ENCODE data around the gene PRCC. TPM values are rescaled to one million over a fixed set of nuclear protein-coding genes. Genes with fewer than 3 reads are reported as not detected.
A peak's percentile ranks its signal among the peaks of the same experiment; 100 is the strongest.

The PRCC gene
- total and polyA plus RNA-seq, 9 donors = 22.7 to 75.7 (median 62.1) TPM

- H3K9me3 ChIP-seq (replicated peaks; ENCODE audit: control insufficient read depth, low read depth, low read length) = no peaks in the 10 kb centered on the region
- H3K36me3 ChIP-seq (ENCODE audit: control insufficient read depth, insufficient read depth, low read length) = no peaks in the 10 kb centered on the region
- whole genome bisulfite sequencing (ENCODE audit: insufficient coverage) = no CpG with 5 or more reads among the region's 1 CpG
- H3K4me3 ChIP-seq (ENCODE audit: low read length) = no peak overlapping the region
- H3K27ac ChIP-seq (ENCODE audit: low read length) = no peak overlapping the region
- peaks cover 18% of the 10 kb centered on the region for H3K27me3 ChIP-seq (ENCODE audit: control insufficient read depth, insufficient read depth, low read length)
- peak; percentile 58 for DNase-seq
- no peaks in the 10 kb centered on the region for H3K4me1 ChIP-seq (ENCODE audit: control insufficient read depth, insufficient read depth, low read length)
These were observed 59.3 kb downstream of the PRCC start for GRCh38 chr1:156826630-156827029.

GRCh38 chr1:156828400-156829124 lies 61.2 kb downstream of the PRCC start:
- H3K4me1 ChIP-seq (ENCODE audit: control insufficient read depth, insufficient read depth, low read length) = no peaks in the 10 kb centered on the region
- peaks cover 22% of the 10 kb centered on the region for H3K27me3 ChIP-seq (ENCODE audit: control insufficient read depth, insufficient read depth, low read length)
- WGBS (ENCODE audit: insufficient coverage) = 68% methylated on average over 7 of the region's 18 CpGs
- H3K4me3 ChIP-seq (ENCODE audit: low read length) = no peak overlapping the region
- no peak overlapping the region for H3K27ac ChIP-seq (ENCODE audit: low read length)
- H3K9me3 ChIP-seq (replicated peaks; ENCODE audit: control insufficient read depth, low read depth, low read length) = no peaks in the 10 kb centered on the region
- no peak for DNase-seq
- no peaks in the 10 kb centered on the region for H3K36me3 ChIP-seq (ENCODE audit: control insufficient read depth, insufficient read depth, low read length)

GRCh38 chr1:156832434-156832833 lies 65.1 kb downstream of the PRCC start:
- Histone ChIP-seq H3K4me1 (ENCODE audit: control insufficient read depth, insufficient read depth, low read length) (no peaks in the 10 kb centered on the region), H3K27me3 (ENCODE audit: control insufficient read depth, insufficient read depth, low read length) (peaks cover 48% of the 10 kb centered on the region), H3K27ac (ENCODE audit: low read length) (no peak overlapping the region), H3K9me3 (replicated peaks; ENCODE audit: control insufficient read depth, low read depth, low read length) (no peaks in the 10 kb centered on the region), H3K4me3 (ENCODE audit: low read length) (no peak overlapping the region), H3K36me3 (ENCODE audit: control insufficient read depth, insufficient read depth, low read length) (no peaks in the 10 kb centered on the region)
- no peak for DNase-seq
- WGBS (ENCODE audit: insufficient coverage) = 45% methylated on average over 4 of the region's 5 CpGs

DNA sequence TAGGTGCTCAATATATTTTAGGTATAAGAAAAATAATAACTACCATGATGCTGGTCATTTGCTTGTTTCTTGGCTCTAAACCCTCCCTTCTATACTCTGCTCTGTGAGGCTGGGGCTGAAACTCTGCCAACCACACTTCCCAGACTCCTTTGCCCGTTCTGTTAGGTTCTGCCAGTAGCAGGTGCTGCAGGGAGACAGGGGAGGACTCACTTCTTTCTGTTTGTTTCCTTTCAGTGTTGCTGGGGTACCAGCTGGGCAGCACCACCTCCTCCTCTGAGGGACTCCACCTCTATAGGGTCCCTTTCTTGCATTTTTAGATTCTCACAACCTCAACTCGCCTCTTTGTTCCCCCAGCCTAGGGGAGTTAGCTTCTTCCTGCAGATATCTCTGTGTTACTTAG lies 66.3 kb downstream of the PRCC start:
- no peak overlapping the region for H3K27ac ChIP-seq (ENCODE audit: low read length)
- peaks cover 49% of the 10 kb centered on the region for H3K27me3 ChIP-seq (ENCODE audit: control insufficient read depth, insufficient read depth, low read length)
- no peaks in the 10 kb centered on the region for H3K36me3 ChIP-seq (ENCODE audit: control insufficient read depth, insufficient read depth, low read length)
- no CpG with 5 or more reads among the region's 2 CpGs for WGBS (ENCODE audit: insufficient coverage)
- DNase-seq = no peak
- H3K4me1 ChIP-seq (ENCODE audit: control insufficient read depth, insufficient read depth, low read length) = no peaks in the 10 kb centered on the region
- no peak overlapping the region for H3K4me3 ChIP-seq (ENCODE audit: low read length)
- no peaks in the 10 kb centered on the region for H3K9me3 ChIP-seq (replicated peaks; ENCODE audit: control insufficient read depth, low read depth, low read length)

DNA sequence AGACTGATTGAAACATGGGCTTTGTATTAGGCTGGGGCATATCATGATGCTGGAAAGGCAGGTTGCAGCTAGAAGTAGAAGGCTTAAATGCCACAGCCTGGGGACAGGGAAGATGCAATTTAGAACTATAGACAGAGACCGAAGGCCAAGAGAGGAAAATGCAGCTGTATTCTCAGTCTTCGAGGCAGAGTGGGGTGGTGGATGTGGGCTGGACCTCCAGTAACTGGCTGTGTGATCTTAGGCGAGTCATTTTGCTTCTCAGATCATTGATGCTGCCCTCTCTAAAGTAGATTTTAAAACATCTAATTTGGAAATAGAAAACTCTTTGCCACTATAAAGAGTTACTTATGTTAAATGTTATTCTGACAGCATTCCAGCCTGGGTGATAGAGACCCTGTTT lies 67.0 kb downstream of the PRCC start:
- no peaks in the 10 kb centered on the region for H3K36me3 ChIP-seq (ENCODE audit: control insufficient read depth, insufficient read depth, low read length)
- no peaks in the 10 kb centered on the region for H3K4me1 ChIP-seq (ENCODE audit: control insufficient read depth, insufficient read depth, low read length)
- peaks cover 53% of the 10 kb centered on the region for H3K27me3 ChIP-seq (ENCODE audit: control insufficient read depth, insufficient read depth, low read length)
- no peaks in the 10 kb centered on the region for H3K9me3 ChIP-seq (replicated peaks; ENCODE audit: control insufficient read depth, low read depth, low read length)
- DNase-seq = no peak
- no peak overlapping the region for H3K27ac ChIP-seq (ENCODE audit: low read length)
- no peak overlapping the region for H3K4me3 ChIP-seq (ENCODE audit: low read length)
- WGBS (ENCODE audit: insufficient coverage) = 43% methylated on average over 1 of the region's 3 CpGs

DNA sequence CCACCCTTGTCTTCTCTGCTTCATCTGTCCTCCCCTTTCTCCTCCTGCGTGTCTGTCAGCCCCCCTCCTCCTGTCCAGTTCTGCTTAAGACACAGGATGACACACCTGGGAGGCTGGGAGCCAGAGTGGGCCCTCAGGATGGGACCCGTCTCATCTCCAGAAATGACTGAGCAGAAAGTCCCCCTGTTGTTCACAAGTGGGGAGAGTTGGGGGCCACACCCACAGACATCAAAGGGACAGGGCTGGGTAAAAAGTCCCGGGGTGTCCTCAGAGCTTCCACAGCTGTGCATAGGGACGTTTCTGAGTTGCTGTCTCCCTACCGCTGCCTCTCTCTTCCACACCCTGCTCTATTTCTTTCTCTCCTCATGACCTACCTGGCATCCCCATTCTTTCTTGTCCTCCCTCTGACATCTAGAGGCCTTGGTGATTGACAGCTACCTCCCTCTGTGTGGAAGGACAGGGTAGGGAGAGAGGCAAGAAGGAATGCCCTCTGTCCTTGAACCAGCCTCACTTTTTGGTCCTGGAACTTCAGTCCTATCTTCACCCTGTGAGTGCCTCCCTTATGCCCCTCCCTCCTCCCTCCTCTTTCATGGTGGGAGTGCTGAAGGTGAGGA lies 68.8 kb downstream of the PRCC start:
- no peak for DNase-seq
- H3K4me1 ChIP-seq (ENCODE audit: control insufficient read depth, insufficient read depth, low read length) = no peaks in the 10 kb centered on the region
- 40% methylated on average over 5 of the region's 5 CpGs for WGBS (ENCODE audit: insufficient coverage)
- H3K36me3 ChIP-seq (ENCODE audit: control insufficient read depth, insufficient read depth, low read length) = no peaks in the 10 kb centered on the region
- H3K27ac ChIP-seq (ENCODE audit: low read length) = no peak overlapping the region
- no peak overlapping the region for H3K4me3 ChIP-seq (ENCODE audit: low read length)
- peaks cover 66% of the 10 kb centered on the region for H3K27me3 ChIP-seq (ENCODE audit: control insufficient read depth, insufficient read depth, low read length)
- H3K9me3 ChIP-seq (replicated peaks; ENCODE audit: control insufficient read depth, low read depth, low read length) = no peaks in the 10 kb centered on the region

DNA sequence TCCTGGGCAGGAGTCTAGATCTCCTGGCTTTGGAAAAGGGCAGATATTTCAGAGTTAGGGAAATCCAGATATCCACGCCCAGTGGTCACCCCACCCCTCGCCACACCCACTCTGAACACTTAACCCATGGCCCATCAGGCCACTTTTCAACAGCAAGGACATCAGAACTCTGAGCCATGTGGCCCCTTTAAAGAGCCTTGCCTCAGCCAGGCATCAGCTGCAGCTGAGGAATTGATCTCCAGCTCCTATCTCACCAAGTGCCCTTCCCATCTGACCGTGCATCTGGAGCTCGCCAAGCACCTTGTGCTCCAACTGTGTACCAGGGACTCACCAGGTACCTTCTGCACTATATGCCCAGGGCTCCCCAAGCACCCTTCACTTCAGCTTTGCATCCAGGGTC lies 69.6 kb downstream of the PRCC start:
- WGBS (ENCODE audit: insufficient coverage) = 74% methylated on average over 3 of the region's 4 CpGs
- H3K27me3 ChIP-seq (ENCODE audit: control insufficient read depth, insufficient read depth, low read length) = peaks cover 64% of the 10 kb centered on the region
- DNase-seq = no peak
- no peaks in the 10 kb centered on the region for H3K36me3 ChIP-seq (ENCODE audit: control insufficient read depth, insufficient read depth, low read length)
- no peak overlapping the region for H3K4me3 ChIP-seq (ENCODE audit: low read length)
- no peaks in the 10 kb centered on the region for H3K9me3 ChIP-seq (replicated peaks; ENCODE audit: control insufficient read depth, low read depth, low read length)
- H3K27ac ChIP-seq (ENCODE audit: low read length) = no peak overlapping the region
- no peaks in the 10 kb centered on the region for H3K4me1 ChIP-seq (ENCODE audit: control insufficient read depth, insufficient read depth, low read length)

DNA sequence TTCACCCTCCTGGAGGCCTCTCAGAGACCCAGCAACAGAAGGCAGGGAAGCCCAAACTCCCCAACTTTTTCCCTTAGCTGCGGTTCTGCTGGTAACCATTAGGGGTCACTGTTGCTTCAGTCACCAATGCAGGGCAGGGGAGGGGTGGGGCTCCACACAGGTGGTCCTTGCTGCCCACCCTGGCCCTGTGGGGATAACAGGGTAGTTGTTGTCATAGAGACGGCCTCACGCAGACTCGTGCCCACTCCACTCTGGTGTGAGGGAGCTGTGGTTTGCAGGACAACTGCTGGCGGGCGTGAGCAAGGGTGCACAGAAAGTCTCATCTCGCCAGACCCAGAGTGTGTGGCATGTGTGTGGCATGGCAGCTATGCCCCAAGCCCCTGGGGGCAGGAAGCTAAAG lies 71.6 kb downstream of the PRCC start:
- no peak overlapping the region for H3K4me3 ChIP-seq (ENCODE audit: low read length)
- no peaks in the 10 kb centered on the region for H3K36me3 ChIP-seq (ENCODE audit: control insufficient read depth, insufficient read depth, low read length)
- no peaks in the 10 kb centered on the region for H3K4me1 ChIP-seq (ENCODE audit: control insufficient read depth, insufficient read depth, low read length)
- 0% methylated on average over 1 of the region's 7 CpGs for WGBS (ENCODE audit: insufficient coverage)
- H3K27me3 ChIP-seq (ENCODE audit: control insufficient read depth, insufficient read depth, low read length) = peaks cover 72% of the 10 kb centered on the region
- H3K9me3 ChIP-seq (replicated peaks; ENCODE audit: control insufficient read depth, low read depth, low read length) = no peaks in the 10 kb centered on the region
- peak; percentile 31 for DNase-seq
- no peak overlapping the region for H3K27ac ChIP-seq (ENCODE audit: low read length)

GRCh38 chr1:156839426-156840109 lies 72.2 kb downstream of the PRCC start:
- 20% methylated on average over 1 of the region's 9 CpGs for WGBS (ENCODE audit: insufficient coverage)

GRCh38 chr1:156840186-156840897 lies 73.0 kb downstream of the PRCC start:
- WGBS (ENCODE audit: insufficient coverage) = 38% methylated on average over 2 of the region's 8 CpGs
- Histone ChIP-seq H3K9me3 (replicated peaks; ENCODE audit: control insufficient read depth, low read depth, low read length) (no peaks in the 10 kb centered on the region), H3K27me3 (ENCODE audit: control insufficient read depth, insufficient read depth, low read length) (peaks cover 78% of the 10 kb centered on the region), H3K4me3 (ENCODE audit: low read length) (no peak overlapping the region), H3K36me3 (ENCODE audit: control insufficient read depth, insufficient read depth, low read length) (no peaks in the 10 kb centered on the region), H3K4me1 (ENCODE audit: control insufficient read depth, insufficient read depth, low read length) (peaks cover 7% of the 10 kb centered on the region), H3K27ac (ENCODE audit: low read length) (no peak overlapping the region)
- DNase-seq = no peak

More at GRCh38 chr1:156839426-156840109, 72.2 kb downstream of the PRCC start:
- Histone ChIP-seq H3K36me3 (ENCODE audit: control insufficient read depth, insufficient read depth, low read length) (no peaks in the 10 kb centered on the region), H3K9me3 (replicated peaks; ENCODE audit: control insufficient read depth, low read depth, low read length) (no peaks in the 10 kb centered on the region), H3K4me1 (ENCODE audit: control insufficient read depth, insufficient read depth, low read length) (no peaks in the 10 kb centered on the region), H3K27me3 (ENCODE audit: control insufficient read depth, insufficient read depth, low read length) (peaks cover 77% of the 10 kb centered on the region), H3K27ac (ENCODE audit: low read length) (no peak overlapping the region), H3K4me3 (ENCODE audit: low read length) (no peak overlapping the region)
- DNase-seq = no peak

Measured in muscle of leg (tissue), 11 donors.